ENCODE results near the gene MAL.
"Not testable (repeated sequence)": the region's sequence is repeated elsewhere in the genome, so short reads cannot be mapped to it uniquely, and the experiment has no call there.

The MAL gene

GRCh38 chr2:95063086-95063958 lies 37.8 kb downstream of the MAL start:
- FAIRE-seq = no peak

- no peak for FAIRE-seq
Measured at GRCh38 chr2:95068256-95068655, 42.7 kb downstream of the MAL start.

GRCh38 chr2:95069465-95069864 lies 44.0 kb downstream of the MAL start:
- FAIRE-seq = no peak

GRCh38 chr2:95071856-95072255 lies 46.3 kb downstream of the MAL start:
- FAIRE-seq = no peak

- no peak for FAIRE-seq
Measured at GRCh38 chr2:95072424-95072823, 46.9 kb downstream of the MAL start.

GRCh38 chr2:95073856-95074662 lies 48.6 kb downstream of the MAL start:
- FAIRE-seq = no peak

- FAIRE-seq = no peak
Measured at GRCh38 chr2:95074663-95075439, 49.3 kb downstream of the MAL start.

- FAIRE-seq = no peak
Measured at GRCh38 chr2:95075440-95076132, 50.1 kb downstream of the MAL start.

- no peak for FAIRE-seq
Measured at GRCh38 chr2:95076705-95077529, 51.4 kb downstream of the MAL start.

- FAIRE-seq = no peak
Measured at GRCh38 chr2:95077530-95077825, 52.0 kb downstream of the MAL start.

- FAIRE-seq = no peak
Measured at GRCh38 chr2:95077861-95078603, 52.5 kb downstream of the MAL start.

- FAIRE-seq = no peak
Measured at GRCh38 chr2:95079199-95079683, 53.7 kb downstream of the MAL start.

- no peak for FAIRE-seq
Measured at GRCh38 chr2:95082477-95082876, 57.0 kb downstream of the MAL start.

- no peak for FAIRE-seq
Measured at GRCh38 chr2:95086017-95086416, 60.5 kb downstream of the MAL start.

- no peak for FAIRE-seq
Measured at GRCh38 chr2:95087379-95087778, 61.9 kb downstream of the MAL start.

- FAIRE-seq = no peak
Measured at GRCh38 chr2:95091885-95092555, 66.5 kb downstream of the MAL start.

GRCh38 chr2:95098273-95098672 lies 72.8 kb downstream of the MAL start:
- not testable (repeated sequence) for FAIRE-seq

GRCh38 chr2:95099910-95100309 lies 74.4 kb downstream of the MAL start:
- no peak for FAIRE-seq

All from colon (tissue), 2 donors.